CD14-positive monocyte (primary cell): ENCODE data around the gene RBL1. TPM values are rescaled to one million over a fixed set of nuclear protein-coding genes. Genes with fewer than 3 reads are reported as not detected.

ENCODE experiments used
- DNase-seq, 3 donors: peaks; one replicate each; pipeline ENCODE4 v3.0.0-alpha.2; 2011 to 2022
- H2AFZ ChIP-seq: 2 replicates; pipeline ENCODE4 v1.6.0; 2012; ENCODE audit warnings: mild to moderate bottlenecking, low read depth, low read length, inconsistent platforms; ENCODE audit not compliant: insufficient read depth, poor library complexity, severe bottlenecking
- H3K27ac ChIP-seq, 2 donors: 1 replicate in 1 of 2; 2 replicates in 1 of 2; pipeline ENCODE4 v1.5.1; 2012 to 2013; ENCODE audit warnings: low read length in 2 of 2, control low read depth in 1 of 2, inconsistent platforms in 1 of 2, low read depth in 1 of 2, mild to moderate bottlenecking in 1 of 2
- H3K27me3 ChIP-seq, 2 donors: one replicate each; pipeline versions ENCODE4 v1.6.0 to v1.6.1; 2011 to 2013; ENCODE audit warnings: low read length in 2 of 2; ENCODE audit not compliant: control insufficient read depth in 2 of 2, insufficient read depth in 2 of 2
- H3K36me3 ChIP-seq, 2 donors: replicated peaks in 1 of 2; 1 replicate in 1 of 2; 2 replicates in 1 of 2; pipeline versions ENCODE4 v1.5.1 to v1.6.1; 2012 to 2013; ENCODE audit warnings: low read length in 2 of 2, control low read depth in 1 of 2, inconsistent platforms in 1 of 2, mild to moderate bottlenecking in 1 of 2; ENCODE audit not compliant: insufficient read depth in 2 of 2, control insufficient read depth in 1 of 2
- H3K4me1 ChIP-seq, 2 donors: 1 replicate in 1 of 2; 2 replicates in 1 of 2; pipeline versions ENCODE4 v1.5.1 to v1.6.1; 2012 to 2013; ENCODE audit warnings: low read length in 2 of 2, control low read depth in 1 of 2, inconsistent platforms in 1 of 2, mild to moderate bottlenecking in 1 of 2, moderate library complexity in 1 of 2; ENCODE audit not compliant: insufficient read depth in 2 of 2, control insufficient read depth in 1 of 2
- H3K4me2 ChIP-seq: replicated peaks from 2 replicates; pipeline ENCODE3; 2012; ENCODE audit warnings: low read length, moderate library complexity, mild to moderate bottlenecking; ENCODE audit not compliant: poor library complexity, severe bottlenecking; ENCODE audit errors: extremely low read depth
- H3K4me3 ChIP-seq, 3 experiments: fragments of 200-600 bp in 1 of 3; sonication (generic) in 1 of 3; replicated peaks in 1 of 3; 1 replicate in 2 of 3; 2 replicates in 1 of 3; pipeline ENCODE4 v1.5.1; 2011 to 2013; ENCODE audit warnings: low read length in 3 of 3, mild to moderate bottlenecking in 3 of 3, control low read depth in 2 of 3, low read depth in 2 of 3, inconsistent platforms in 1 of 3, moderate library complexity in 1 of 3
- H3K79me2 ChIP-seq: 2 replicates; pipeline ENCODE4 v1.6.0; 2012; ENCODE audit warnings: mild to moderate bottlenecking, control low read depth, inconsistent platforms, low read length, moderate library complexity; ENCODE audit not compliant: insufficient read depth
- H3K9ac ChIP-seq: 2 replicates; pipeline ENCODE4 v1.6.0; 2017; ENCODE audit warnings: low read length, mild to moderate bottlenecking; ENCODE audit not compliant: insufficient read depth, poor library complexity, severe bottlenecking
- H3K9me3 ChIP-seq, 2 donors: replicated peaks in 1 of 2; 1 replicate in 1 of 2; 2 replicates in 1 of 2; pipeline versions ENCODE4 v1.5.1 to v1.6.1; 2012 to 2013; ENCODE audit warnings: low read length in 2 of 2, control low read depth in 1 of 2; ENCODE audit not compliant: control insufficient read depth in 1 of 2, insufficient read depth in 1 of 2
- H4K20me1 ChIP-seq: 2 replicates; pipeline ENCODE4 v1.6.0; 2012; ENCODE audit warnings: mild to moderate bottlenecking, low read length, control low read depth, moderate library complexity; ENCODE audit not compliant: insufficient read depth
- H3K27ac Mint-ChIP-seq, 7 donors: one replicate each; pipeline ENCODE4 v1.8.0; 2020; ENCODE audit warnings: mild to moderate bottlenecking in 7 of 7, mixed read lengths in 7 of 7, moderate library complexity in 6 of 7, inconsistent platforms in 2 of 7
- H3K27me3 Mint-ChIP-seq, 3 donors: one replicate each; pipeline ENCODE4 v1.8.0; 2021 to 2022; ENCODE audit warnings: low read depth in 3 of 3, mild to moderate bottlenecking in 3 of 3, mixed read lengths in 3 of 3, moderate library complexity in 3 of 3, inconsistent platforms in 1 of 3
- H3K36me3 Mint-ChIP-seq, 2 donors: one replicate each; pipeline ENCODE4 v1.8.0; 2020; ENCODE audit warnings: mixed read lengths in 2 of 2, inconsistent platforms in 1 of 2, mild to moderate bottlenecking in 1 of 2
- H3K4me1 Mint-ChIP-seq: one replicate; pipeline ENCODE4 v1.8.0; 2020; ENCODE audit warnings: mild to moderate bottlenecking, mixed read lengths
- H3K4me3 Mint-ChIP-seq, 2 donors: one replicate each; pipeline ENCODE4 v1.8.0; 2020; ENCODE audit warnings: mild to moderate bottlenecking in 2 of 2, mixed read lengths in 2 of 2, moderate library complexity in 1 of 2
- H3K9me3 Mint-ChIP-seq, 7 donors: one replicate each; pipeline ENCODE4 v1.8.0; 2020 to 2022; ENCODE audit warnings: mixed read lengths in 7 of 7, mild to moderate bottlenecking in 6 of 7, moderate library complexity in 6 of 7, inconsistent platforms in 2 of 7
- WGBS: methylation state at CpG from one replicate; pipeline ENCODE4 v1.1.5; 2013; ENCODE audit warnings: missing lambda C conversion rate; ENCODE audit not compliant: insufficient coverage; 5-methylcytosine and 5-hydroxymethylcytosine counted together
- intact Hi-C, 2 donors: fragments of 100-400 bp; cut with micrococcal nuclease; formaldehyde crosslinking; loops; one replicate each; pipeline versions ENCODE4 v1.15.0 to v1.15.1; 2023
- polyA plus RNA-seq, 3 donors: library from polyadenylated mRNA; depleted of rRNA in 1 of 3; unstranded in 2 of 3; stranded (reverse) in 1 of 3; fragments of 300-500 nt in 2 of 3; fragments of >200 nt in 1 of 3; fragmentation: Illumina TruSeq in 2 of 3; gene quantifications; 1 replicate in 2 of 3; 2 replicates in 1 of 3; pipeline ENCODE4 v1.2.3, GENCODE V29; 2012 to 2021
- TF ChIP-seq, protein P1 (sequence below): fragments of 200-600 bp; IDR thresholded peaks from one replicate; pipeline ENCODE4 v1.8.0; 2022; ENCODE audit warnings: antibody characterized with exemption, mild to moderate bottlenecking

Gene RBL1
- polyA plus RNA-seq, 3 donors = 1.5 to 3.7 (median 2.4) TPM

DNA sequence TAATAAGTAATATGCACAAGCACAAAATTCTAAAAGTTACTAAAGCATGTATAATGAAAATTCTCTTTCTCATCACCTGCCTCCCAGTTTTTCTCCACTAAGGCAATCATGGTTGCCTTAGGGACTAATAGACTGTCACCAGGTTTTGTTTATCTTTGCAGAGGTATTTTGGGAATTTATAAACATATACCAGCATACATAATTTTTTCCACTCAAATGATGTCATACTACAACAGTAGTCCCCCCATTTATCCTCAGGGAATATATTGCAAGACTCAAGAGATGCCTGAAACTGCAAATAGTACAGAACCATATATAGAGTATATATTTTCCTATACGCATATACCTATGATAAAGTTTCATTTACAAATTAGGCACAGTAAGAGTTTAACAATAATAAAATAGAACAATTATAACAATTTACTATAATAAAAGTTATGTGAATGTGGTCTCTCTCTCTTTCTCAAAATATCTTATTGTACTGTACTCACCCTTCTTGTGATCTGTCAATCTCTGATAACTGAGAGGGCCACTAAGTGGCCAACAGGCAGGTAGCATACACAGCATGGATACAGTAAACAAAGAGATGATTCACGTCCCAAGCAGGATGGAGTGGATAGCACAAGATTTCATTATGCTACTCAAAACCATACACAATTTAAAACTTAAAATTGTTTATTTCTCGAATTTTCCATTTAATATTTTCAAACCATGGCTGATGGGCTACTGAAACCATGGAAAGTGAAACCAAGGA is 19.7 kb downstream of the RBL1 start:
- Mint-ChIP-seq H3K4me1 (peaks cover 5% of the 10 kb centered on the region), H3K9me3 (no peaks in the 10 kb centered on the region), H3K36me3 (peaks cover 15 to 56% of the 10 kb centered on the region in 2 donors), H3K27me3 (peaks cover 0 to 2% (median 0%) of the 10 kb centered on the region in 3 donors), H3K27ac (no peak overlapping the region), H3K4me3 (no peak overlapping the region)
- Histone ChIP-seq H3K4me3 (no peak overlapping the region), H3K27me3 (no peaks in the 10 kb centered on the region), H2AFZ (no peak overlapping the region), H3K79me2 (peaks cover 98% of the 10 kb centered on the region), H4K20me1 (no peaks in the 10 kb centered on the region), H3K9me3 (no peaks in the 10 kb centered on the region), H3K4me1 (no peaks in the 10 kb centered on the region), H3K27ac (peak overlapping the region in 1 of 2 donors; percentile 31), H3K4me2 (no peak overlapping the region), H3K9ac (no peak overlapping the region), H3K36me3 (peaks cover 0 to 20% of the 10 kb centered on the region in 2 donors)
- TF ChIP-seq, protein P1, sequence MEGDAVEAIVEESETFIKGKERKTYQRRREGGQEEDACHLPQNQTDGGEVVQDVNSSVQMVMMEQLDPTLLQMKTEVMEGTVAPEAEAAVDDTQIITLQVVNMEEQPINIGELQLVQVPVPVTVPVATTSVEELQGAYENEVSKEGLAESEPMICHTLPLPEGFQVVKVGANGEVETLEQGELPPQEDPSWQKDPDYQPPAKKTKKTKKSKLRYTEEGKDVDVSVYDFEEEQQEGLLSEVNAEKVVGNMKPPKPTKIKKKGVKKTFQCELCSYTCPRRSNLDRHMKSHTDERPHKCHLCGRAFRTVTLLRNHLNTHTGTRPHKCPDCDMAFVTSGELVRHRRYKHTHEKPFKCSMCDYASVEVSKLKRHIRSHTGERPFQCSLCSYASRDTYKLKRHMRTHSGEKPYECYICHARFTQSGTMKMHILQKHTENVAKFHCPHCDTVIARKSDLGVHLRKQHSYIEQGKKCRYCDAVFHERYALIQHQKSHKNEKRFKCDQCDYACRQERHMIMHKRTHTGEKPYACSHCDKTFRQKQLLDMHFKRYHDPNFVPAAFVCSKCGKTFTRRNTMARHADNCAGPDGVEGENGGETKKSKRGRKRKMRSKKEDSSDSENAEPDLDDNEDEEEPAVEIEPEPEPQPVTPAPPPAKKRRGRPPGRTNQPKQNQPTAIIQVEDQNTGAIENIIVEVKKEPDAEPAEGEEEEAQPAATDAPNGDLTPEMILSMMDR = no peak
- DNase-seq = no peak
- intact Hi-C loops = no loop called here
- no CpG with 5 or more reads among the region's 3 CpGs for WGBS

DNA sequence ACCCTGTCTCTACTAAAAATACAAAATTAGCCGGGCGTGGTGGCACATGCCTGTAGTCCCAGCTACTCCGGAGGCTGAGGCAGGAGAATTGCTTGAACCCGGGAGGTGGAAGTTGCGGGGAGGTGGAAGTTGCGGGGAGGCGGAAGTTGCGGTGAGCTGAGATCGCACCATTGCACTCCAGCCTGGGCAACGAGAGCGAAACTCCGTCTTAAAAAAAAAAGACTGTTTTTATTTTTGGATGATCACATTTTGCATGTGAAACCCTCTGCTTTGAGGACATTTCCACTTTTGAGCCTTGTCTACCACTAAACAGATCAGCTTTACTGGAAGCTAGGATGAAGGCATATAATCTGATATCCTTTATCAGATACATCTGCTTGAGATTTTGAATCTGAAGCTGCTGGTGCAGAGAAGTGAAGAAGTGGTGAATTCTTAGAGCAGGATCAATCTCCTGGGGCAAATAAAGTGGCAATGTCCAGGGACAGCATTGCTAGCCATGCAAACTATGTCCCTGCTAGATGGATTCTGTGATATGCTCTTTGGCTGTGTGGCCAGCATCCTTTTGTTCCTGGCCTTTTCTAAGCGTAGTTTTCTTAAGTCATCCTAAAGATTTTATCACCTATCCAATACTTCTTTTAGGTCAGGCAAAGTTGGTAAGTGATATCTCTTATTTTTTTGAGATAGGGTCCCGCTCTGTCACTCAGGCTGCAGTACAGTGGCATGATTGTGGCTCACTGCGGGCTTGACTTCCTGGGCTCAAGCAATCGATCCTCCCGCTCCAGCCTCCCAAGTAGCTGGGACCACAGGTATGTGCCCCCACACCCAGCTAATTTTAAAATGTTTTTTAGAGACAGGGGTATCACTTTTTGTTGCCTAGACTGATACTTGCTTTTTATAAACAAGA is 23.3 kb downstream of the RBL1 start:
- Mint-ChIP-seq H3K36me3 (peaks cover 8 to 41% of the 10 kb centered on the region in 2 donors), H3K27ac (peak overlapping the region in 4 of 7 donors; percentile 20 to 86 (median 36)), H3K4me1 (peaks cover 5% of the 10 kb centered on the region), H3K4me3 (no peak overlapping the region), H3K27me3 (no peaks in the 10 kb centered on the region), H3K9me3 (peaks cover 0 to 3% (median 0%) of the 10 kb centered on the region in 7 donors)
- no peak overlapping the region for H3K4me3 ChIP-seq
- no peaks in the 10 kb centered on the region for H4K20me1 ChIP-seq
- TF ChIP-seq, protein P1 = no peak
- H3K9ac ChIP-seq = no peak overlapping the region
- peaks cover 73% of the 10 kb centered on the region for H3K79me2 ChIP-seq
- no peak overlapping the region for H3K4me2 ChIP-seq
- peak overlapping the region in 1 of 2 donors; percentile 31 for H3K27ac ChIP-seq
- intact Hi-C loops = no loop called here
- 79% methylated on average over 4 of the region's 17 CpGs for WGBS
- peaks cover 0 to 21% of the 10 kb centered on the region in 2 donors for H3K36me3 ChIP-seq
- no peaks in the 10 kb centered on the region for H3K4me1 ChIP-seq
- no peaks in the 10 kb centered on the region for H3K27me3 ChIP-seq
- no peaks in the 10 kb centered on the region for H3K9me3 ChIP-seq
- DNase-seq = no peak
- no peak overlapping the region for H2AFZ ChIP-seq
